NCI-H748 (cell line): ENCODE results near the gene LGR5.

ENCODE experiments used
- DNase-seq: peaks from one replicate; lab custom pipeline; 2025; ENCODE audit not compliant: unreplicated experiment; lab: John Stamatoyannopoulos, UW

The LGR5 gene

GRCh38 chr12:71591601-71592000 is 152.0 kb downstream of the LGR5 start:
- DNase-seq: no peak

GRCh38 chr12:71592841-71593240 is 153.2 kb downstream of the LGR5 start:
- no peak for DNase-seq

- DNase-seq: peak; percentile 25
Observed at GRCh38 chr12:71594214-71594948, 154.8 kb downstream of the LGR5 start.

GRCh38 chr12:71599210-71599609 is 159.6 kb downstream of the LGR5 start:
- peak; percentile 24 for DNase-seq

- no peak for DNase-seq
Observed at GRCh38 chr12:71601546-71601945, 161.9 kb downstream of the LGR5 start.

- no peak for DNase-seq
Observed at GRCh38 chr12:71602761-71603577, 163.4 kb downstream of the LGR5 start.

GRCh38 chr12:71605039-71605438 is 165.4 kb downstream of the LGR5 start:
- DNase-seq: peak; percentile 37

- DNase-seq: peak; percentile 77
Observed at GRCh38 chr12:71607494-71608330, 168.1 kb downstream of the LGR5 start.

- DNase-seq: no peak
Observed at GRCh38 chr12:71610031-71610795, 170.6 kb downstream of the LGR5 start.

- DNase-seq: no peak
Observed at GRCh38 chr12:71621938-71622337, 182.3 kb downstream of the LGR5 start.

GRCh38 chr12:71625476-71625875 is 185.9 kb downstream of the LGR5 start:
- no peak for DNase-seq

- no peak for DNase-seq
Observed at GRCh38 chr12:71626098-71626497, 186.5 kb downstream of the LGR5 start.

GRCh38 chr12:71626768-71627167 is 187.2 kb downstream of the LGR5 start:
- DNase-seq: no peak

- DNase-seq: no peak
Observed at GRCh38 chr12:71627438-71628002, 187.9 kb downstream of the LGR5 start.
